HEK293 (cell line): ENCODE results near the gene SEPTIN5.

Source experiments
- HOXA7 ChIP-seq: sonication (generic); formaldehyde crosslinking; IDR thresholded peaks from 2 replicates; pipeline ENCODE4 v1.8.1; 2022; ENCODE audit warnings: missing genetic modification reagents, borderline replicate concordance
- HOXC10 ChIP-seq: sonication (generic); formaldehyde crosslinking; IDR thresholded peaks from 2 replicates; pipeline ENCODE4 v1.8.1; 2023; ENCODE audit warnings: mild to moderate bottlenecking, missing genetic modification reagents
- KLF8 ChIP-seq: fragments of 450-650 bp; formaldehyde crosslinking; IDR thresholded peaks from 2 replicates; pipeline ENCODE4 v1.5.1; 2016; ENCODE audit warnings: missing biosample characterization, missing genetic modification characterization
- MZF1 ChIP-seq: fragments of 450-650 bp; formaldehyde crosslinking; IDR thresholded peaks from 2 replicates; pipeline ENCODE4 v1.5.1; 2017; ENCODE audit warnings: missing biosample characterization, missing genetic modification characterization, borderline replicate concordance
- PATZ1 ChIP-seq: fragments of 450-650 bp; formaldehyde crosslinking; IDR thresholded peaks from 2 replicates; pipeline ENCODE4 v1.5.1; 2016; ENCODE audit warnings: missing biosample characterization, missing genetic modification characterization
- TCF7L2 ChIP-seq: IDR thresholded peaks from 2 replicates; pipeline ENCODE4 v1.6.1; 2011; ENCODE audit warnings: low read depth, mild to moderate bottlenecking, inconsistent platforms, low read length, moderate library complexity, borderline replicate concordance
- ZFP3 ChIP-seq: fragments of 450-650 bp; formaldehyde crosslinking; IDR thresholded peaks from 2 replicates; pipeline ENCODE4 v1.5.1; 2016; ENCODE audit warnings: low read depth, missing biosample characterization, missing genetic modification characterization
- ZNF24 ChIP-seq: fragments of 450-650 bp; formaldehyde crosslinking; IDR thresholded peaks from 2 replicates; pipeline ENCODE4 v1.5.1; 2016; ENCODE audit warnings: missing biosample characterization, missing genetic modification characterization
- ZNF571 ChIP-seq: fragments of 450-650 bp; formaldehyde crosslinking; IDR thresholded peaks from 2 replicates; pipeline ENCODE4 v1.5.0; 2017; ENCODE audit warnings: missing biosample characterization, missing genetic modification characterization
- TF ChIP-seq, protein P1 (sequence below): fragments of 450-650 bp; formaldehyde crosslinking; IDR thresholded peaks from 2 replicates; pipeline ENCODE4 v1.5.1; 2016; ENCODE audit warnings: missing biosample characterization, missing genetic modification characterization
- TF ChIP-seq, protein P2 (sequence below): fragments of 450-650 bp; formaldehyde crosslinking; IDR thresholded peaks from 2 replicates; pipeline ENCODE4 v1.5.1; 2016; ENCODE audit warnings: missing biosample characterization, missing genetic modification characterization
- TF ChIP-seq, protein P3 (sequence below): fragments of 450-650 bp; formaldehyde crosslinking; IDR thresholded peaks from 2 replicates; pipeline ENCODE4 v1.5.1; 2017; ENCODE audit warnings: missing biosample characterization, missing genetic modification characterization

DNA sequence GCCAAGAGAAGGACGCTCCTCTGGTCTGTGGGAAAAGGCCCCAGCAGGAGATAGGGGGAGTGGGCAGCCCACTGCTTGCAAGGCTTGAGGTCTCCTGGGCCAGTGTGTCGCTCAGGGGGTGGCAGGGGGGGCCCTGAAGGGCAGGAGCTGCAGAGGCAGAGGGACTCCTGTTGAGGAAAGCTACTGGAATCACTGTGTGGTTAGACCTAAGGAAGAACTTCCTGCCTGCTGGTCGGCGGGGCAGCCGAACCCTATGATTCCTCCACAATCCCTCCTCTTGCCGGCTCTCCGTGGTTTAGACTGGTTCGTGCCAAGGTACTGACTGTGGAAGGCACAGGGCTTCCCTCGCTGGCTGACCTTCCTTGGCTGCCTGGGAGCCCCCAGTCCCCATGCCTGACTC lies 15.2 kb downstream of the SEPTIN5 start:
- TF ChIP-seq MZF1 (tag by site-specific recombination) (no peak), KLF8 (tag by site-specific recombination) (no peak), ZFP3 (no peak), ZNF571 (tag by site-specific recombination) (no peak), ZNF24 (tag by site-specific recombination) (no peak), PATZ1 (tag by site-specific recombination) (no peak), HOXA7 (CRISPR knock-in tag) (no peak), TCF7L2 (no peak), HOXC10 (CRISPR knock-in tag) (no peak)
- TF ChIP-seq, protein P1, sequence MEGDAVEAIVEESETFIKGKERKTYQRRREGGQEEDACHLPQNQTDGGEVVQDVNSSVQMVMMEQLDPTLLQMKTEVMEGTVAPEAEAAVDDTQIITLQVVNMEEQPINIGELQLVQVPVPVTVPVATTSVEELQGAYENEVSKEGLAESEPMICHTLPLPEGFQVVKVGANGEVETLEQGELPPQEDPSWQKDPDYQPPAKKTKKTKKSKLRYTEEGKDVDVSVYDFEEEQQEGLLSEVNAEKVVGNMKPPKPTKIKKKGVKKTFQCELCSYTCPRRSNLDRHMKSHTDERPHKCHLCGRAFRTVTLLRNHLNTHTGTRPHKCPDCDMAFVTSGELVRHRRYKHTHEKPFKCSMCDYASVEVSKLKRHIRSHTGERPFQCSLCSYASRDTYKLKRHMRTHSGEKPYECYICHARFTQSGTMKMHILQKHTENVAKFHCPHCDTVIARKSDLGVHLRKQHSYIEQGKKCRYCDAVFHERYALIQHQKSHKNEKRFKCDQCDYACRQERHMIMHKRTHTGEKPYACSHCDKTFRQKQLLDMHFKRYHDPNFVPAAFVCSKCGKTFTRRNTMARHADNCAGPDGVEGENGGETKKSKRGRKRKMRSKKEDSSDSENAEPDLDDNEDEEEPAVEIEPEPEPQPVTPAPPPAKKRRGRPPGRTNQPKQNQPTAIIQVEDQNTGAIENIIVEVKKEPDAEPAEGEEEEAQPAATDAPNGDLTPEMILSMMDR, result no peak
- TF ChIP-seq, protein P2, sequence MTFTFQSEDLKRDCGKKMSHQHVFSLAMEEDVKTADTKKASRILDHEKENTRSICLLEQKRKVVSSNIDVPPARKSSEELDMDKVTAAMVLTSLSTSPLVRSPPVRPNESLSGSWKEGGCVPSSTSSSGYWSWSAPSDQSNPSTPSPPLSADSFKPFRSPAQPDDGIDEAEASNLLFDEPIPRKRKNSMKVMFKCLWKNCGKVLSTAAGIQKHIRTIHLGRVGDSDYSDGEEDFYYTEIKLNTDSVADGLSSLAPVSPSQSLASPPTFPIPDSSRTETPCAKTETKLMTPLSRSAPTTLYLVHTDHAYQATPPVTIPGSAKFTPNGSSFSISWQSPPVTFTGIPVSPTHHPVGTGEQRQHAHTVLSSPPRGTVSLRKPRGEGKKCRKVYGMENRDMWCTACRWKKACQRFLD, result no peak
- TF ChIP-seq, protein P3, sequence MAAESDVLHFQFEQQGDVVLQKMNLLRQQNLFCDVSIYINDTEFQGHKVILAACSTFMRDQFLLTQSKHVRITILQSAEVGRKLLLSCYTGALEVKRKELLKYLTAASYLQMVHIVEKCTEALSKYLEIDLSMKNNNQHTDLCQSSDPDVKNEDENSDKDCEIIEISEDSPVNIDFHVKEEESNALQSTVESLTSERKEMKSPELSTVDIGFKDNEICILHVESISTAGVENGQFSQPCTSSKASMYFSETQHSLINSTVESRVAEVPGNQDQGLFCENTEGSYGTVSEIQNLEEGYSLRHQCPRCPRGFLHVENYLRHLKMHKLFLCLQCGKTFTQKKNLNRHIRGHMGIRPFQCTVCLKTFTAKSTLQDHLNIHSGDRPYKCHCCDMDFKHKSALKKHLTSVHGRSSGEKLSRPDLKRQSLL, result no peak
